Skeletal muscle satellite cell (primary cell): ENCODE measurements around the gene GATAD2A.

Experiments
- H3K27me3 ChIP-seq: 2 replicates; pipeline ENCODE4 v1.7.0; 2013; ENCODE audit warnings: low read length; ENCODE audit not compliant: control insufficient read depth, insufficient read depth
- H3K36me3 ChIP-seq: 2 replicates; pipeline ENCODE4 v1.7.0; 2013; ENCODE audit warnings: mild to moderate bottlenecking, control low read depth, low read length; ENCODE audit not compliant: insufficient read depth
- H3K4me1 ChIP-seq: 2 replicates; pipeline ENCODE4 v1.7.0; 2013; ENCODE audit warnings: low read length; ENCODE audit not compliant: control insufficient read depth, insufficient read depth
- H3K4me2 ChIP-seq: 2 replicates; pipeline ENCODE4 v1.7.0; 2013; ENCODE audit warnings: mild to moderate bottlenecking, low read length
- H3K4me3 ChIP-seq: 2 replicates; pipeline ENCODE4 v1.7.0; 2013; ENCODE audit warnings: low read length
- H3K9ac ChIP-seq: 2 replicates; pipeline ENCODE4 v1.7.0; 2013; ENCODE audit warnings: mild to moderate bottlenecking, low read depth, low read length, moderate library complexity
- H3K9me3 ChIP-seq: replicated peaks from 2 replicates; pipeline ENCODE4 v1.7.0; 2013; ENCODE audit warnings: mild to moderate bottlenecking, control low read depth, low read length

Gene GATAD2A

DNA sequence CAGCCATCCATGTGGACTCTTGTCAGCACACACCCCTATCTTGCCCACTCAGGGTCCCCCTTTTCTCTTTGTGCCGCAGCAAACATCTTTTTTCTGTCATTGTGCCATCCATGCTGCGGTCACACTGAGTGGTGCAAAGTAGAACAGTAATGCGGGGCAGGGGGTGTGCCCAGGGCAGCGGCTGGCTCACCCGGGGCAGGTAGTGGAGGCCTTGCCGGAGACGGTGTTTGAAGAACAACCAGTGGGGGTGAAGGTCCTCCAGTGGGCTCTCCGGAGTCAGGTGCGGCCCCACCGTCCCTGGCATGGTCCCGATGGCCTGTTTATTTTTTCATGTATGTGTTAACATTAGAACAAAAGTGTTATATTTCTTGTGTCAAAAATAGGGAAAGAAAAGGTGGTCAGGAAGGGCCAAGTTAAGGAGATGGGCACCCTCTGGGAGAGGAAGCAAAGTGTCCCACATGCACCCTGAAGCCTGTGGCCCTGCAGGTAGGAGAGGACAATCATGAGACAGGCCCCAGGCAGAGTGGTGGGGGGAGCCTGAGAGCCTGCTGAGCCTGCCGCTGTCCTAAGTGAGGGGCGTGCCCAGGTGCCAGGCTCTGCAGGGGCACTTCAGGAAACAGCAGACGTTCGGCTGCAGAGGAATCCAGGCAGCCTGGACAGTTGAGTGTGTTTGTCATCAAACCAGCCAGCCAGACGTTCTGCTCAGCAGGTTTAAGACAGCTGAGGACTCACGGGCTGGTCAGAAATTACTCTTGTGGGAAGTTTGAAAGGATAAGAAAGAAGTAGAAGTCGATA lies 97.5 kb downstream of the GATAD2A start:
- Histone ChIP-seq H3K9ac (no peak overlapping the region), H3K9me3 (no peaks in the 10 kb centered on the region), H3K4me3 (no peak overlapping the region), H3K4me1 (no peaks in the 10 kb centered on the region), H3K36me3 (peaks cover 90% of the 10 kb centered on the region), H3K4me2 (no peak overlapping the region), H3K27me3 (no peaks in the 10 kb centered on the region)

DNA sequence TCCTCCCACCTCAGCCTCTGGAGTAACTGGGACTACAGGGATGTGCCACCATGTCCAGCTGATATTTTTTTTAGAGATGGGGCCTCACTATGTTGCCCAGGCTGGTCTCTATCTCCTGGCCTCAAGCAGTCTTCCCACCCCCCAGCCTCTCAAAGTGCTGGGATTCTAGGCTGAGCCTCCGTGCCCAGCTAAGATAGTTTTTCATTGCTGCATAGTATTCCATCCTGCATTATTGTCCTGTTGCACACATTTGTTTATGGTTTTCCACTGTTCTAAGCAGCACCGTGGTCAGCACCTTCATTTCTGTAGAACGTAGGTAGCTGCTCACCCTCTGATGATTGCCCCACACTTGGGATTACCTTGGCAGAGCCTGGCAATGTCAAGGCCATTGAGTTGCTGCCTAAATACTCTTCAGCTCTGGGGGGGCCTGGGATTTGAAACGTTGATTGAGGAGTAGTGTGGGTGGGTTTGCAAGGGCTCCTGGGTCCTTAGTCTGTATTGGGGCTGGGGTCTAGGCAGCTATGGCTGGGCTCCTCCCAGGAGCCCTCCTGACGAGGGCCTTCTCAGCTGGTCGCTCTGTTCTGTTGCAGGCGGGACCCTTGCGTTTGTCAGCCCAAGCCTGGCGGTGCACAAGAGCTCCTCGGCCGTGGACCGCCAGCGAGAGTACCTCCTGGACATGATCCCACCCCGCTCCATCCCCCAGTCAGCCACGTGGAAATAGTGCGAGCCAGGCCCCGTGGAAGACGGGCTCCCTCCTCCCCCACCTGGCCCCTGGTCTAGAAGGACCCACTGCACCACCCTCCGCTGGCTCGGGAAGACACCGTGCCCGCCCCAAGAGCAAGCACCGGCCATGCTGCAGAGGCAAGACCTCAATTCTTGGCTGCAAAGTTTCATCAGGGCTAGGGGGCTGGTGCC lies 99.5 kb downstream of the GATAD2A start:
- no peak overlapping the region for H3K9ac ChIP-seq
- H3K27me3 ChIP-seq, result no peaks in the 10 kb centered on the region
- H3K4me2 ChIP-seq, result no peak overlapping the region
- H3K9me3 ChIP-seq, result no peaks in the 10 kb centered on the region
- H3K4me1 ChIP-seq, result no peaks in the 10 kb centered on the region
- H3K36me3 ChIP-seq, result peaks cover 81% of the 10 kb centered on the region
- H3K4me3 ChIP-seq, result no peak overlapping the region

DNA sequence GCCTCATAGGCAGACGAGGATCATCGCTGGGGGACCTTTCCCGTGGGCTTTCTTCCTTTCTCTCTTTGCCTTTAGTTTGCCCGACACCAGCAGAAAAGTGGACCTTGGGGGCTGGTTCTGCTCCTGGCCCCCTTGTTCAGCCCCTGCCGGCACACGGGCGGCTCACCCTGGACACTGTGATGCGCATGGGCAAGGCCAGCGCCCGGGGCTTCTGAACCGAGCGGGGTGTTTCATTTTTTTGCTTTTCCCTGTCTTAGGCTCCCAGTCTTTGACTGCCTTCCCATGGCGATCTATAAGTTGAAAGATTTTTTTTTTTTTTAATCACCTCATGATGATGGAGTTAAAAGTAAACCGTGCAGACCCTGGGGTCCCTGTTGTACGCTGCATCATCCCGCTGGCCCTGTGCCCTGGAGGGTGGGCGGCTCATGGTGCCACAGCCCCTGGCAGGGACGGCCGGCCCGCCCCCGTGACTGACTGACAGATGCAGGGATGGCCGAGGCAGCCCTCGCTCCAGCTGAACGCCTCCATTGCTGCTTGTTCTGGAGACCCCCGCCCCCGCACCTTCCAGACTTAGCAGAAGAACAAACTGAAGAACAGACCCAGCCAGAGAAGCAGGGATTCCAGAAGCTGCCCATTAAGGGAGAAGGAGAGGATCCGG lies 100.3 kb downstream of the GATAD2A start:
- Histone ChIP-seq H3K9me3 (no peaks in the 10 kb centered on the region), H3K4me1 (no peaks in the 10 kb centered on the region), H3K27me3 (no peaks in the 10 kb centered on the region), H3K36me3 (peaks cover 73% of the 10 kb centered on the region), H3K4me3 (no peak overlapping the region), H3K4me2 (no peak overlapping the region), H3K9ac (no peak overlapping the region)

DNA sequence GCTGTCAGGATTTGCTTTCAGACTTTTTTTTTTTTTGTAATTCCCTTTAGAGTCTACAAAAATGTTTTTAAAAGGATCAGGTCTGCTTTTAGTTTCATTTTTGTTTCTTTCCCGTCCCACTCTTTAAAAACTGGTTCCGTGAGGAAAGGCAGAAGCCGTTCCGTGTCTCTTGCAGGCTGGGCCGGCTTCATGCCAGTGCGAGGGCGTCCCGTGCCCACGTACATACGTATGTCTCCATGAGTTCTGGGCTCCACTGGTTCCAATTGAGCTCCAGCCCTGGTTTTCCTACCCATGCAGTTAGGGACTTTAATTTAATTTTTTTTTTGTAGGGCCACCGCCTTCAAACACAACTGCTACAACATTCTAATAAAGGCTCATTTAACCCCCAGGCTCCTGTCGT lies 101.1 kb downstream of the GATAD2A start:
- Histone ChIP-seq H3K27me3 (no peaks in the 10 kb centered on the region), H3K36me3 (peaks cover 66% of the 10 kb centered on the region), H3K4me2 (no peak overlapping the region), H3K9me3 (no peaks in the 10 kb centered on the region), H3K4me3 (no peak overlapping the region), H3K9ac (no peak overlapping the region), H3K4me1 (no peaks in the 10 kb centered on the region)

DNA sequence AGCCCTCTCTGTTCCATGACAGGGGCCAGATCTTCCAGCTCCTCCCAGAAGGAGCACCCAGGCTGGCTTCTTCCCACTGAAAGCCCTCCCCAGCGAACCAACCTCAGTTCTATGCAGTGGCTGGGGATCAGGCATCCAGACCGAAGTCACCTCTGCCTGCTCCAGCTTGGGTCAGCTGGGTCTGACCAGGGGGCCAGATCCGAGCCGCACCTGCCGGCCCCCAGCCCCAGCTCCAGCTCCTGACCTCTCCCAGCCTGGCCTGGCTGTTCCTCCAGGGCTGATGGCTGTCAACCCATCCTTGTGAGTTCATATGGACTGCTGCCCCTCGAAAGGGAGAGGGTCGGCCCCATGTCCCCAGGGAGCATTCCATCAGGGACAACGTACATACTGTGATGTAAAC lies 101.9 kb downstream of the GATAD2A start:
- Histone ChIP-seq H3K36me3 (peaks cover 58% of the 10 kb centered on the region), H3K9me3 (no peaks in the 10 kb centered on the region), H3K4me1 (no peaks in the 10 kb centered on the region), H3K9ac (no peak overlapping the region), H3K27me3 (no peaks in the 10 kb centered on the region), H3K4me2 (no peak overlapping the region), H3K4me3 (no peak overlapping the region)

DNA sequence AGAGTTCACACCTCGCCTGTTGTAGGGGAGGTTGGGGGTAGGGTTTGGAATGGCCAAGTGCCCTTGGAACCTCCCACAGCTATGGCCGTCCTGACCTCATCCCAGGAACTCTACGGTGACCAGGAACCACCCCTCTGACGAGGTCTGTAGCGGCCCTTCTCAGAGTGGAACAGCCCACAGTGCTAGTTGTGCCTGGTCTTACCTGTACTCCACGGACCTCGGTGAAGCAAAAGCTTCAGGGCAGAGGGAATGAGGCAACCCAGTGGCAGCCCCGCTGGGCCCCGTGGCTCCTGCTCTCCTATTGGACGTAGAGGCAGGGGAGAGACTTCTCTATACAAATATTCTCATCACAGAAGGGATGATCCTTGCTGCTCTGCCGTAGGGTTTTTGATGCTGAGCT lies 102.7 kb downstream of the GATAD2A start:
- Histone ChIP-seq H3K9ac (no peak overlapping the region), H3K9me3 (no peaks in the 10 kb centered on the region), H3K4me2 (no peak overlapping the region), H3K4me3 (no peak overlapping the region), H3K27me3 (no peaks in the 10 kb centered on the region), H3K4me1 (no peaks in the 10 kb centered on the region), H3K36me3 (peaks cover 50% of the 10 kb centered on the region)

DNA sequence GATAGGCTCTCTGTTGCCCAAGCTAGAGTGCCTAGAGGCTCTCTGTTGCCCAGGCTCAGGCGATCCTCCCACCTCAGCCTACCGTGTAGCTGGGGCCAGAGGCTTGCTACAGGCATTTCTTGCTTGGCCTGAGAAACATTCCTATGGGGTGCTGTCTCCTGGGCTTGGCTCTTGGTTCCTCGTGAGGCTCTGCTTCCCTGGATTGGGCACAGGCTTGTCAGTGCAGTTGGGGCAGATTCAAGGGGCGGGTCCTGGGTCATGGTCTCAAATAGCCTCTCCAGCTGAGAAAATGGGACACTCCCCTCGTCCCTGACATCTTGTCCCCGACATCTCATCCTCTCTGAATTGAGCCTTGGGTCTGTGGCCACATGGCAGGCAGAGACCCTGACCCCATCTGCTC lies 105.0 kb downstream of the GATAD2A start:
- no peaks in the 10 kb centered on the region for H3K27me3 ChIP-seq

DNA sequence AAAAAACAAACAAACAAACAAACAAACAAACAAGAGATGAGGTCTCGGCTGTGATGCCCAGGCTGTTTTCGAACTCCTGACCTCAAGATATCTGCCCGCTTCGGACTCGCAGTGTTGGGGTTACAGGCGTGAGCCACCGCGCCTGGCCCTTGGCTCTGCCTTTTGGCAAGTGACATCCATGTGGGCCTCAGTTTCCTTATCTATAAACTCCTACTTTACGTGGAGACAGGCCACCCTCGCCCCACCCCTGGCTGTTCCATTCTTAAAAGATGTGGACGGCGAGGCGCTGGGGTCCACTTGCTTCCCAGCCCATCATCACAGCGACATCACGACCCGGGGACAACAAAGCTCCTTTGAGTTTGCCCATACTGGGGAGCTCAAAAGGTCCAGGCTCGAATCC lies 108.2 kb downstream of the GATAD2A start:
- Histone ChIP-seq H3K9me3 (no peaks in the 10 kb centered on the region), H3K4me3 (no peak overlapping the region)

More for the DNA sequence above, 105.0 kb downstream of the GATAD2A start:
- Histone ChIP-seq H3K9me3 (no peaks in the 10 kb centered on the region), H3K4me2 (no peak overlapping the region), H3K36me3 (peaks cover 28% of the 10 kb centered on the region), H3K4me3 (no peak overlapping the region), H3K4me1 (peaks cover 3% of the 10 kb centered on the region), H3K9ac (no peak overlapping the region)

DNA sequence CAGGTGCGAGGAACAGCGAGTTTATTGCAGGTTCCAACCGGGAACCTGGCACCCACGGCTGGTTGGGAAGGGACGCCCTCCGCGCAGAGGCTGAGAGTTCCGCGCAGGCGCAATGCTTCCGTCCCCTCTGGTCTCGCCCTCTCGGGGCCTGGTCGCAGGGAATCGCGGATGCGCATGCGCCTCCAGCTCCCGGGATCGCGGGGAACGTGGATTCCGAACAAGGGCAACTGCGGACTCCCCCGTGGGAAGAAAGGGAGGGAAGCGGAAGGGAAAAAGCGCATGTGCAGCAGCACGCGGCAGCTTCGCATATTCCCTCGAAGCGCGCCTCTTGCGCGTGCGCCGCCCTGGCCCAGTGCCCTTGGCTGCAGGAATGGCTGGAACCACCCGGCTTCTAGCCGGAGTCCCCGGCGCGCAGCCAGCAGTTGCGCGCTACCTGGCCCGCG lies 108.8 kb downstream of the GATAD2A start:
- no peaks in the 10 kb centered on the region for H3K9me3 ChIP-seq
- H3K36me3 ChIP-seq, result peaks cover under 1% of the 10 kb centered on the region
- no peak overlapping the region for H3K9ac ChIP-seq
- H3K4me1 ChIP-seq, result peaks cover 17% of the 10 kb centered on the region
- no peaks in the 10 kb centered on the region for H3K27me3 ChIP-seq
- H3K4me2 ChIP-seq, result no peak overlapping the region
- H3K4me3 ChIP-seq, result no peak overlapping the region

More for the DNA sequence above, 108.2 kb downstream of the GATAD2A start:
- Histone ChIP-seq H3K9ac (no peak overlapping the region), H3K27me3 (no peaks in the 10 kb centered on the region), H3K4me1 (peaks cover 17% of the 10 kb centered on the region), H3K4me2 (no peak overlapping the region), H3K36me3 (peaks cover under 1% of the 10 kb centered on the region)

DNA sequence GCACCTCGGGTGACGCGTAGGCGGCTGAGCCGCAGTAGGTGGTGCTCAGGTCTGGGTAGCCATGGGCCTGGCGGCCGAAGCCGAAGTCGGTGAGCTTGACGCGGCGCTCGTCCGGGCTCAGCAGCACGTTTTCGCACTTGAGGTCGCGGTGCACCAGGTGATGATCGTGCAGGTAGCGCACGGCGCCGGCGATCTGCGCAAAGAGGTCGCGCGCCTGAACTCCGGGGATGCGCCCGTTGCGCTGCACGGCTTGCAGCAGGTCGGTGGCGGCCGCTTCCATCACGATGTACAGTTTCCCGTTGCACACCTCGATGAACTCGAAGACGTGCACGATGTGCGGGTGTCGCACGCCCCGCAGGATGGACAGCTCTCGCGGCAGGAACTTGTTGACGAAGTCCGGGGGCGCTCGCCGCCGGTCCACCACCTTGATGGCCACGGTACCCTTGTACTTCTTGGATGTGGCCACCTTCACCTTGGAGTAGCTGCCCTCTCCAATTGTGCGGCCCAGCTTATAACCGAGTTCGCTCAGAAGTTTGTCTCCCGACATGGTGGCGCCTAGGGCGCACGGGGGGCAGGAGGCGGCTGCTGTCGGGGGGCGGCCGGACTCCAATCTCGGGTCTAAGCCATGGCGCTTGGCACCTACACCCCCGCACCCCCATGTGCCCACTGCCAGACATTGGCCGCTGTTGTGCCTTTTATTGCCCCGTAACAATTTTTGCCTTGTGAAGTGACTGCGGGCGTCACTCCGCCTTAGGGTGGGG lies 109.6 kb downstream of the GATAD2A start, which contains the start of gene TSSK6:
Gene TSSK6, minus strand, starts transcription at position 668 of the 761 bp plus-strand sequence. Its CDS starts 121 bp downstream, at position 547.
- Histone ChIP-seq H3K36me3 (peaks cover 7% of the 10 kb centered on the region), H3K9ac (peak within 1 kb of the TSS; percentile 84), H3K27me3 (no peaks in the 10 kb centered on the region), H3K4me2 (peak within 1 kb of the TSS; percentile 88), H3K9me3 (no peaks in the 10 kb centered on the region), H3K4me3 (peak within 1 kb of the TSS; percentile 97), H3K4me1 (peaks cover 17% of the 10 kb centered on the region)
